WTC11 (cell line): ENCODE results near the gene LRMDA. TPM values are rescaled to one million over a fixed set of nuclear protein-coding genes. Genes with fewer than 3 reads are reported as not detected.

Source experiments
- ATAC-seq: fragments of 200-7000 bp; cut with Tn5 transposase; 2 replicates; pipeline ENCODE4 v1.10.0; 2021; ENCODE audit warnings: mild to moderate bottlenecking, moderate library complexity
- CTCF ChIA-PET: fragments of 300-600 bp; sonication (Branson Sonifier 250); formaldehyde crosslinking; loops from one replicate; lab custom pipeline; 2021; ENCODE audit warnings: antibody characterized with exemption; lab: Charles Lee
- POLR2A ChIA-PET: fragments of 350-600 bp; sonication (Branson Sonifier 250); formaldehyde crosslinking; loops from one replicate; lab custom pipeline; 2021; ENCODE audit warnings: antibody characterized with exemption; lab: Charles Lee
- DNase-seq: peaks from one replicate; pipeline ENCODE4 v3.0.0; 2021; ENCODE audit warnings: low spot score
- H3K27ac Mint-ChIP-seq: 2 replicates; pipeline ENCODE4 v1.8.0; 2021; ENCODE audit warnings: mixed read lengths
- H3K27me3 Mint-ChIP-seq: 2 replicates; pipeline ENCODE4 v1.8.0; 2021; ENCODE audit warnings: low read depth, mild to moderate bottlenecking, moderate library complexity, mixed read lengths
- H3K36me3 Mint-ChIP-seq: 2 replicates; pipeline ENCODE4 v1.8.0; 2021; ENCODE audit warnings: mixed read lengths
- H3K4me1 Mint-ChIP-seq: 2 replicates; pipeline ENCODE4 v1.8.0; 2022; ENCODE audit warnings: mixed read lengths
- H3K4me3 Mint-ChIP-seq: 2 replicates; pipeline ENCODE4 v1.8.0; 2021; ENCODE audit warnings: mild to moderate bottlenecking, moderate library complexity, mixed read lengths
- H3K9me3 Mint-ChIP-seq: 2 replicates; pipeline ENCODE4 v1.8.0; 2021; ENCODE audit warnings: mixed read lengths
- ATF1 ChIP-seq: sonication (generic); formaldehyde crosslinking; IDR thresholded peaks from 2 replicates; pipeline ENCODE4 v1.8.1; 2023; ENCODE audit warnings: mild to moderate bottlenecking, moderate library complexity, missing genetic modification reagents
- CBFB ChIP-seq: sonication (generic); formaldehyde crosslinking; IDR thresholded peaks from 2 replicates; pipeline ENCODE4 v1.8.1; 2022; ENCODE audit warnings: mild to moderate bottlenecking, low read depth, missing genetic modification reagents
- ELF4 ChIP-seq: sonication (generic); formaldehyde crosslinking; IDR thresholded peaks from 2 replicates; pipeline ENCODE4 v1.8.1; 2022; ENCODE audit warnings: low read depth, mild to moderate bottlenecking, moderate library complexity, missing genetic modification reagents
- GRHL2 ChIP-seq: fragments of 250-450 bp; sonication (Bioruptor Pico); IDR thresholded peaks from 2 replicates; pipeline ENCODE4 v1.8.0; 2022; ENCODE audit warnings: mild to moderate bottlenecking, moderate library complexity; ENCODE audit not compliant: insufficient replicate concordance, severe bottlenecking
- IRF2 ChIP-seq: sonication (generic); formaldehyde crosslinking; IDR thresholded peaks from 2 replicates; pipeline ENCODE4 v1.8.0; 2022; ENCODE audit warnings: low read depth, missing genetic modification reagents, borderline replicate concordance
- JAZF1 ChIP-seq: fragments of 250-450 bp; sonication (Bioruptor Pico); IDR thresholded peaks from 2 replicates; pipeline ENCODE4 v1.9.0; 2021; ENCODE audit warnings: moderate library complexity, mild to moderate bottlenecking, inconsistent platforms
- KAT7 ChIP-seq: sonication (generic); formaldehyde crosslinking; IDR thresholded peaks from 2 replicates; pipeline ENCODE4 v1.8.1; 2023; ENCODE audit warnings: missing genetic modification reagents, mild to moderate bottlenecking, borderline replicate concordance
- NFE2L1 ChIP-seq: sonication (generic); formaldehyde crosslinking; IDR thresholded peaks from 2 replicates; pipeline ENCODE4 v1.8.1; 2023; ENCODE audit warnings: missing genetic modification reagents
- NFYB ChIP-seq: sonication (generic); formaldehyde crosslinking; conservative IDR thresholded peaks from 2 replicates; pipeline ENCODE4 v1.8.0; 2022; ENCODE audit warnings: low read depth, missing genetic modification reagents
- SOX15 ChIP-seq: fragments of 250-450 bp; sonication (Bioruptor Pico); IDR thresholded peaks from 2 replicates; pipeline ENCODE4 v1.9.0; 2021; ENCODE audit warnings: mild to moderate bottlenecking
- TCF7 ChIP-seq: sonication (generic); formaldehyde crosslinking; IDR thresholded peaks from 2 replicates; pipeline ENCODE4 v1.8.0; 2022; ENCODE audit warnings: mild to moderate bottlenecking, low read depth, missing genetic modification reagents, moderate library complexity
- ZNF121 ChIP-seq: sonication (generic); formaldehyde crosslinking; IDR thresholded peaks from 2 replicates; pipeline ENCODE4 v1.8.0; 2023; ENCODE audit warnings: missing genetic modification reagents
- ZNF219 ChIP-seq: sonication (generic); formaldehyde crosslinking; IDR thresholded peaks from 2 replicates; pipeline ENCODE4 v1.8.0; 2023; ENCODE audit warnings: missing genetic modification reagents, mild to moderate bottlenecking, borderline replicate concordance
- ZNF232 ChIP-seq: sonication (generic); formaldehyde crosslinking; IDR thresholded peaks from 2 replicates; pipeline ENCODE4 v1.8.0; 2022; ENCODE audit warnings: mild to moderate bottlenecking, missing genetic modification reagents
- ZNF317 ChIP-seq: sonication (generic); formaldehyde crosslinking; IDR thresholded peaks from 2 replicates; pipeline ENCODE4 v1.8.1; 2023; ENCODE audit warnings: low read depth, mild to moderate bottlenecking, moderate library complexity, missing genetic modification reagents, borderline replicate concordance
- ZNF416 ChIP-seq: fragments of 250-450 bp; sonication (Bioruptor Pico); IDR thresholded peaks from 2 replicates; pipeline ENCODE4 v1.9.0; 2021; ENCODE audit warnings: mild to moderate bottlenecking, inconsistent platforms
- total RNA-seq: library from RNA; stranded (reverse); gene quantifications from 3 replicates; pipeline ENCODE4 v1.2.3, GENCODE V29; 2021
- TF ChIP-seq, protein P1 (sequence below): sonication (generic); formaldehyde crosslinking; IDR thresholded peaks from 2 replicates; pipeline ENCODE4 v1.8.1; 2022; ENCODE audit warnings: low read depth, mild to moderate bottlenecking, moderate library complexity, missing genetic modification reagents, borderline replicate concordance
- TF ChIP-seq, protein P2 (sequence below): fragments of 250-450 bp; sonication (Bioruptor Pico); IDR thresholded peaks from 2 replicates; pipeline ENCODE4 v1.9.0; 2021; ENCODE audit warnings: mild to moderate bottlenecking
- TF ChIP-seq, protein P3 (sequence below): sonication (generic); formaldehyde crosslinking; IDR thresholded peaks from 2 replicates; pipeline ENCODE4 v1.8.1; 2022; ENCODE audit warnings: mild to moderate bottlenecking, missing genetic modification reagents, moderate library complexity, borderline replicate concordance
- TF ChIP-seq, protein P4 (sequence below): sonication (generic); formaldehyde crosslinking; IDR thresholded peaks from 2 replicates; pipeline ENCODE4 v1.8.1; 2023; ENCODE audit warnings: mild to moderate bottlenecking, missing genetic modification reagents, moderate library complexity
- TF ChIP-seq, protein P5 (sequence below): sonication (generic); formaldehyde crosslinking; IDR thresholded peaks from 2 replicates; pipeline ENCODE4 v1.8.0; 2023; ENCODE audit warnings: missing genetic modification reagents
- TF ChIP-seq, protein P6 (sequence below): sonication (generic); formaldehyde crosslinking; conservative IDR thresholded peaks from 2 replicates; pipeline ENCODE4 v1.8.1; 2022; ENCODE audit warnings: mild to moderate bottlenecking, missing genetic modification reagents
- TF ChIP-seq, protein P7 (sequence below): sonication (generic); formaldehyde crosslinking; IDR thresholded peaks from 2 replicates; pipeline ENCODE4 v1.8.0; 2022; ENCODE audit warnings: mild to moderate bottlenecking, missing genetic modification reagents

Gene LRMDA
- total RNA-seq, 1 experiment from 2014 or later, result 0.92 TPM

DNA sequence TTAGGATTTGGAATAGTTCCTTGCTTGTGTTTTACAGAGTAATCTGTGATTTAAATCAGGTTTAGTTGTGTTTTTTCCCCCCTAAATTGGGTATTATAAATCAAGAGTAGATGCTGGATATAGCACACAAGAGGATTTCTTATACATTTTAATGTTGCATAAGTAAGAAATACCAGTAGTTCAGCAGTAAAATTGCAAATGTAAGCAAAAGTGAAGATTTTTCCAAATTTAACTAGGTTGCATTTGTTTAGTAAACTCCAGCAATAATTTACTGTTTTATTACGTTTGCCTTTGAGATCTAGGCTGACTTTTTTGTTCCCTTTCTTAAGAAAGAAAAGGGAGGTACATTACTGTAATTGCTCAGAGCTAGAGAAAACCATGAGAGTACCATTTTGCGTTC lies 207.3 kb downstream of the LRMDA start (continued):
- TF ChIP-seq, protein P1, sequence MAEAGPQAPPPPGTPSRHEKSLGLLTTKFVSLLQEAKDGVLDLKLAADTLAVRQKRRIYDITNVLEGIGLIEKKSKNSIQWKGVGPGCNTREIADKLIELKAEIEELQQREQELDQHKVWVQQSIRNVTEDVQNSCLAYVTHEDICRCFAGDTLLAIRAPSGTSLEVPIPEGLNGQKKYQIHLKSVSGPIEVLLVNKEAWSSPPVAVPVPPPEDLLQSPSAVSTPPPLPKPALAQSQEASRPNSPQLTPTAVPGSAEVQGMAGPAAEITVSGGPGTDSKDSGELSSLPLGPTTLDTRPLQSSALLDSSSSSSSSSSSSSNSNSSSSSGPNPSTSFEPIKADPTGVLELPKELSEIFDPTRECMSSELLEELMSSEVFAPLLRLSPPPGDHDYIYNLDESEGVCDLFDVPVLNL (CRISPR knock-in tag), result no peak
- no peak for TF ChIP-seq TCF7 (CRISPR knock-in tag)
- TF ChIP-seq CBFB, result no peak
- TF ChIP-seq ZNF219 (CRISPR knock-in tag), result no peak
- TF ChIP-seq JAZF1 (CRISPR knock-in tag), result no peak
- TF ChIP-seq SOX15 (CRISPR knock-in tag), result no peak
- no peak for TF ChIP-seq ELF4
- TF ChIP-seq NFE2L1 (CRISPR knock-in tag), result no peak

DNA sequence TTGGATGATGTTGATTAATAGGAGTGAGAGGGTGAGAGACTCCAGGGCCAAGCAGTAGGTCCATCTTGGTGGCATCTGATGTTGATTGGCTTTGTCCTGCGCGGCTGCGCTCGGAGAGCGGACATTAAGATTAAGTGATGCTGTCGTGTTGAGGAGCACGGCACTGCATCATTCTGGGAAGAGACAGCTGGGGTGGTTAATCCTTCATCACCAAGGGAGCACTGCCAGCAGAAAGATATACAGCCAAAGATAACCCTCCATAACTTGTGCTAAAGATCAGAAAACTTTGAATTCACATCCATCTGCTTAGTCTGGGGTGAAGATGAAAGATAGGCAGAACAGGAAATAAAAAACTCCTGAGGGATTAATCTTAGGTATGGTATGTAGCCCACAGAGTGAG lies 208.3 kb downstream of the LRMDA start:
- CTCF ChIA-PET, result no interaction called here
- Mint-ChIP-seq H3K27ac (no peak overlapping the region), H3K9me3 (no peaks in the 10 kb centered on the region), H3K36me3 (no peaks in the 10 kb centered on the region), H3K27me3 (peaks cover 3% of the 10 kb centered on the region; the same call in 1 of the 2 replicates)
- no peak for ATAC-seq
- DNase-seq, result no peak
- TF ChIP-seq GRHL2 (CRISPR knock-in tag) (no peak), ZNF232 (CRISPR knock-in tag) (no peak), ZNF121 (CRISPR knock-in tag) (no peak), ZNF317 (CRISPR knock-in tag) (no peak), ATF1 (no peak), ZNF416 (CRISPR knock-in tag) (no peak), SOX15 (CRISPR knock-in tag) (no peak)
- TF ChIP-seq, protein P2, sequence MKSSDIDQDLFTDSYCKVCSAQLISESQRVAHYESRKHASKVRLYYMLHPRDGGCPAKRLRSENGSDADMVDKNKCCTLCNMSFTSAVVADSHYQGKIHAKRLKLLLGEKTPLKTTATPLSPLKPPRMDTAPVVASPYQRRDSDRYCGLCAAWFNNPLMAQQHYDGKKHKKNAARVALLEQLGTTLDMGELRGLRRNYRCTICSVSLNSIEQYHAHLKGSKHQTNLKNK (CRISPR knock-in tag), result no peak
- TF ChIP-seq, protein P3, sequence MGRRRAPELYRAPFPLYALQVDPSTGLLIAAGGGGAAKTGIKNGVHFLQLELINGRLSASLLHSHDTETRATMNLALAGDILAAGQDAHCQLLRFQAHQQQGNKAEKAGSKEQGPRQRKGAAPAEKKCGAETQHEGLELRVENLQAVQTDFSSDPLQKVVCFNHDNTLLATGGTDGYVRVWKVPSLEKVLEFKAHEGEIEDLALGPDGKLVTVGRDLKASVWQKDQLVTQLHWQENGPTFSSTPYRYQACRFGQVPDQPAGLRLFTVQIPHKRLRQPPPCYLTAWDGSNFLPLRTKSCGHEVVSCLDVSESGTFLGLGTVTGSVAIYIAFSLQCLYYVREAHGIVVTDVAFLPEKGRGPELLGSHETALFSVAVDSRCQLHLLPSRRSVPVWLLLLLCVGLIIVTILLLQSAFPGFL (CRISPR knock-in tag), result no peak
- TF ChIP-seq, protein P4, sequence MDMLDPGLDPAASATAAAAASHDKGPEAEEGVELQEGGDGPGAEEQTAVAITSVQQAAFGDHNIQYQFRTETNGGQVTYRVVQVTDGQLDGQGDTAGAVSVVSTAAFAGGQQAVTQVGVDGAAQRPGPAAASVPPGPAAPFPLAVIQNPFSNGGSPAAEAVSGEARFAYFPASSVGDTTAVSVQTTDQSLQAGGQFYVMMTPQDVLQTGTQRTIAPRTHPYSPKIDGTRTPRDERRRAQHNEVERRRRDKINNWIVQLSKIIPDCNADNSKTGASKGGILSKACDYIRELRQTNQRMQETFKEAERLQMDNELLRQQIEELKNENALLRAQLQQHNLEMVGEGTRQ (CRISPR knock-in tag), result no peak
- TF ChIP-seq, protein P5, sequence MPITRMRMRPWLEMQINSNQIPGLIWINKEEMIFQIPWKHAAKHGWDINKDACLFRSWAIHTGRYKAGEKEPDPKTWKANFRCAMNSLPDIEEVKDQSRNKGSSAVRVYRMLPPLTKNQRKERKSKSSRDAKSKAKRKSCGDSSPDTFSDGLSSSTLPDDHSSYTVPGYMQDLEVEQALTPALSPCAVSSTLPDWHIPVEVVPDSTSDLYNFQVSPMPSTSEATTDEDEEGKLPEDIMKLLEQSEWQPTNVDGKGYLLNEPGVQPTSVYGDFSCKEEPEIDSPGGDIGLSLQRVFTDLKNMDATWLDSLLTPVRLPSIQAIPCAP (CRISPR knock-in tag), result no peak
- TF ChIP-seq, protein P6, sequence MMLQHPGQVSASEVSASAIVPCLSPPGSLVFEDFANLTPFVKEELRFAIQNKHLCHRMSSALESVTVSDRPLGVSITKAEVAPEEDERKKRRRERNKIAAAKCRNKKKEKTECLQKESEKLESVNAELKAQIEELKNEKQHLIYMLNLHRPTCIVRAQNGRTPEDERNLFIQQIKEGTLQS, result no peak
- TF ChIP-seq, all 79 proteins: peak for 0
- Mint-ChIP-seq H3K4me3 (no peak overlapping the region), H3K4me1 (no peaks in the 10 kb centered on the region)
- POLR2A ChIA-PET, result no interaction called here

DNA sequence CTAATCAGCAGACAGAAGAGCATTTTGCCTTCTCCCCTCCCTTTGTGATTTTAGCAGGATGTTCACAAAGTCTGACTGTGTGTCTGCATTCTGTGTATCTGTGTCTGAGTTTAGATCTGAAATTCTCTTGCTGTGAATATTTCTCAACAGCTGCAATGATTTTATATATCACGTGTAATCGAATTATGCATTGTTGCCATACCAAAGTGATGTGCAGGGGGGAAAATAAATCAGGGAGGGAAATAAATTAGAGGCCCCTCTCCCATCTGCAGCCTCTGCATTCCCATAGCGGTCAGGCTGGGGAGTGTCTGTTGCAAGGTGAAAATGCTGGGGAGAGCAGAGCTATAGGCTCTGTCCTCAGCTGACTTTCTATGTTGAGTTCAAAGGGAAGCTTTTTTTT lies 209.0 kb downstream of the LRMDA start:
- CTCF ChIA-PET, result interaction anchor here (0.8 kb wide), 1 partner anchor 239 kb away, joined by 3 read pairs; the partner anchor contains the start of gene ZNF503
- no peak overlapping the region for H3K4me3 Mint-ChIP-seq
- H3K27ac Mint-ChIP-seq, result no peak overlapping the region
- DNase-seq (no peak), ATAC-seq (no peak)
- H3K4me1 Mint-ChIP-seq, result no peaks in the 10 kb centered on the region
- peaks cover 3% of the 10 kb centered on the region; the same call in 1 of the 2 replicates for H3K27me3 Mint-ChIP-seq
- no peaks in the 10 kb centered on the region for H3K9me3 Mint-ChIP-seq
- H3K36me3 Mint-ChIP-seq, result no peaks in the 10 kb centered on the region
- POLR2A ChIA-PET, result no interaction called here
- TF ChIP-seq, protein P1 (CRISPR knock-in tag), result no peak
- TF ChIP-seq KAT7 (CRISPR knock-in tag) (no peak), NFYB (CRISPR knock-in tag) (no peak), IRF2 (CRISPR knock-in tag) (no peak)
- TF ChIP-seq, protein P7, sequence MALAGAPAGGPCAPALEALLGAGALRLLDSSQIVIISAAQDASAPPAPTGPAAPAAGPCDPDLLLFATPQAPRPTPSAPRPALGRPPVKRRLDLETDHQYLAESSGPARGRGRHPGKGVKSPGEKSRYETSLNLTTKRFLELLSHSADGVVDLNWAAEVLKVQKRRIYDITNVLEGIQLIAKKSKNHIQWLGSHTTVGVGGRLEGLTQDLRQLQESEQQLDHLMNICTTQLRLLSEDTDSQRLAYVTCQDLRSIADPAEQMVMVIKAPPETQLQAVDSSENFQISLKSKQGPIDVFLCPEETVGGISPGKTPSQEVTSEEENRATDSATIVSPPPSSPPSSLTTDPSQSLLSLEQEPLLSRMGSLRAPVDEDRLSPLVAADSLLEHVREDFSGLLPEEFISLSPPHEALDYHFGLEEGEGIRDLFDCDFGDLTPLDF (CRISPR knock-in tag), result no peak
- TF ChIP-seq, protein P4 (CRISPR knock-in tag), result no peak
- TF ChIP-seq, protein P5 (CRISPR knock-in tag), result no peak
